Fibroblast of pulmonary artery (primary cell): ENCODE measurements around the gene SEC23A.
"Not testable (repeated sequence)": the region's sequence is repeated elsewhere in the genome, so short reads cannot be mapped to it uniquely, and the experiment has no call there.

Source experiments
- DNase-seq: peaks from one replicate; pipeline ENCODE4 v3.0.0-alpha.2; 2010; ENCODE audit warnings: low read depth
- H3K4me3 ChIP-seq: replicated peaks from 2 replicates; pipeline ENCODE4 v1.5.1; 2011; ENCODE audit warnings: low read depth, mild to moderate bottlenecking, control low read depth, low read length, moderate library complexity
- CTCF ChIP-seq: IDR thresholded peaks from 2 replicates; pipeline ENCODE4 v1.5.1; 2011; ENCODE audit warnings: mild to moderate bottlenecking, control low read depth, low read length, inconsistent platforms; ENCODE audit errors: missing control alignments

The SEC23A gene

GRCh38 chr14:39102265-39102968 is 618 bp downstream of the SEC23A start:
- H3K4me3 ChIP-seq: peak overlapping the region; percentile 88
- DNase-seq: peak; percentile 45
- TF ChIP-seq CTCF: no peak

GRCh38 chr14:39099748-39100147 is 3.3 kb downstream of the SEC23A start:
- no peak overlapping the region for H3K4me3 ChIP-seq
- TF ChIP-seq CTCF: no peak
- DNase-seq: no peak

GRCh38 chr14:39099215-39099614 is 3.8 kb downstream of the SEC23A start:
- DNase-seq, H3K4me3 ChIP-seq: not testable (repeated sequence)

- no peak for TF ChIP-seq CTCF
- no peak overlapping the region for H3K4me3 ChIP-seq
- DNase-seq: peak; percentile 82
Observed at GRCh38 chr14:39097159-39097558, 5.9 kb downstream of the SEC23A start.

- no peak for DNase-seq
- no peak overlapping the region for H3K4me3 ChIP-seq
- no peak for TF ChIP-seq CTCF
Observed at GRCh38 chr14:39094515-39094914, 8.5 kb downstream of the SEC23A start.

- no peak for DNase-seq
- TF ChIP-seq CTCF: no peak
Observed at GRCh38 chr14:39091716-39092115, 11.3 kb downstream of the SEC23A start.

GRCh38 chr14:39090548-39091111 is 12.4 kb downstream of the SEC23A start:
- DNase-seq: no peak

More at GRCh38 chr14:39091716-39092115, 11.3 kb downstream of the SEC23A start:
- H3K4me3 ChIP-seq: no peak overlapping the region

More at GRCh38 chr14:39090548-39091111, 12.4 kb downstream of the SEC23A start:
- no peak overlapping the region for H3K4me3 ChIP-seq
- no peak for TF ChIP-seq CTCF
